GM08714 (cell line): ENCODE data around the gene KCNK13.

Source experiments
- H3K4me3 ChIP-seq: fragments of 200-500 bp; sonication (Bioruptor generic); 2 replicates; pipeline ENCODE4 v1.5.1; 2014; ENCODE audit warnings: mild to moderate bottlenecking, low read length, inconsistent platforms
- ZNF274 ChIP-seq: IDR thresholded peaks from 2 replicates; pipeline ENCODE4 v1.6.1; 2012; ENCODE audit warnings: mild to moderate bottlenecking, low read depth, low read length

The KCNK13 gene

DNA sequence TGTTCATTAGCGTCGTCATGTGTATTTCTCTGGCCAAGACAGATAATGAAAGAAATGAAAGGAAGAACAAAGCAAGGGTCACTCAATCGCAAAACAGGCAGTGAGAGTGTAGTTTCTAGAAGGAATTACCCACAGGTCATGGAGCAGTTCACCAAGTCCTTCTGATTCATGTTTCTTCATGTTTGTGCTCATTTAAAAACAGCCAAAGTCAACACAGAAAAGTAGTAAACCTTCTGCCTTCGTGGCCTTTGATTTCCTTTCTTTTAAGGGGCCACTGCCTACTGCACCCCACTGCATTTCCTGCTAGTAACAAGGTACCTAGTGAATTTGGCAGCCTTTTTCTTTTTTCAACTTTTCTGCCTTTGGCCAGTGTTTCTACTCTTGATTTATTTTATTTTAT is 75.1 kb downstream of the KCNK13 start:
- no peak overlapping the region for H3K4me3 ChIP-seq
- no peak for TF ChIP-seq ZNF274

DNA sequence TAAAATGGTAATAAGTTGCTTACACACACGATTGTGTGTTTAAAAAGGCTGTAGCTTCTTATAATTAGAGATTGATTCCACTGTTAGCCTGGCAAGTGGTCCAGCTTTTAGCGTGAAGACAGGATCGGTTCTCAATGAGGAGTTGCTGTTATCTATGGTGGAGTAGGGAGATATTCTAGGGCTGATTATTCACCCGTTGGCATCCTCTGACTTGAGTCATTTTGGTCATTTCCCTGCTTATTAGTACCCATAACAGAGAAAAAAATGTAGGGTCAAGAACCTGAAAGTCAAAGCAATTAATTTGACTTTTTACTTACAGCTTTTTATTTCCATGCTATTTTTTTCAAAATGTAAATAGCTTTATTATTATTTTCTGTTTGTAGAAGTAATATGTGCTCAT is 76.0 kb downstream of the KCNK13 start:
- TF ChIP-seq ZNF274: no peak
- H3K4me3 ChIP-seq: no peak overlapping the region

DNA sequence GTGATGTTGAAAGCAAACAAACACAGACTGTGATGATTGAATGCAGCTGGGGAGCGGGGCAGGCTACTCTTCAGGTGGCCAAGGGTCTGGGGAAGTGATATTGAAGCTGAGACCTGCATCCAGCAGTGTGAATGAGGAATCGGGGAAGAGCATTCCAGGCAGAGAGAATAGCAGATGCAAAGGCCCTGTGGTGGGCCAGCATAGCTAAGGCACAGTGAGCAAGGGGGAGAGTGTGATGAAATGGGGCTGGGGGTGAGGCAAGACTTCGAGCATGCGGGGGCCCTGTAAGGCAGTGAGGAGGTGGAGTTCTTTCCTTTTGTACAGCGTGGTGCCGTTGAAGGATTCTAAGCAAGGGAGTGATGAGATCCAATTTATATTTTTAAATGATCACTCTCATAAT is 77.4 kb downstream of the KCNK13 start:
- no peak overlapping the region for H3K4me3 ChIP-seq
- no peak for TF ChIP-seq ZNF274

DNA sequence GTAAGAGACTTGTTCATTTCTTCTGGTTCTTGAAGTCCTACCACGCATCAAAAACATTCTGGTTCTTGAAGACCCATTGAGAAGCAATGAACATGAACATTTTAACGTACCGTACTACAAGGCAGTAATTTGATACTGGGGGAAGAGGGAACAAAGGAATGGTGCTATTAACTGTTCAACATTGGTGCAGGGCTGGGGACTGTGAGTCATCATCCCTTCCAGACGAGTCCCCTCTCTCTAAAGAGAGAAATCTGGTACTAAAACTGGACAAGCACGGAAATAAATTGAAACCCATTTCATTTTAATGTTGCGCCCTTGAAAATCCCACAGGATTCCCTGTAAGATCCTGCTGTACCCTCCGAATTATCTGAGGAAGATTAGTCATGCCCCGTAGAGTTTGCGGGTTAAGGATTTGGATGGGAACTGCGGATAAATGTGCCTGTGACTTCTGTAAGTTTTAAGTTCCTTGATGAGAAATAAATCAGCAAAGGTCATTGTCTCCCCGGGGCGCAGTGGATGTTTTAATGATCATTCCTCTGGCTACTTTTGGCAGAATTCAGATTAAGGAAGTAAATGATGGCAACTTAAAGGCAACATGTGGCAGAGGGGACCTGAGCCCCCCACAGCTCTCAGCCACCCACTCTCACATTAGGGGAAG is 78.6 kb downstream of the KCNK13 start:
- TF ChIP-seq ZNF274: no peak
- H3K4me3 ChIP-seq: no peak overlapping the region

DNA sequence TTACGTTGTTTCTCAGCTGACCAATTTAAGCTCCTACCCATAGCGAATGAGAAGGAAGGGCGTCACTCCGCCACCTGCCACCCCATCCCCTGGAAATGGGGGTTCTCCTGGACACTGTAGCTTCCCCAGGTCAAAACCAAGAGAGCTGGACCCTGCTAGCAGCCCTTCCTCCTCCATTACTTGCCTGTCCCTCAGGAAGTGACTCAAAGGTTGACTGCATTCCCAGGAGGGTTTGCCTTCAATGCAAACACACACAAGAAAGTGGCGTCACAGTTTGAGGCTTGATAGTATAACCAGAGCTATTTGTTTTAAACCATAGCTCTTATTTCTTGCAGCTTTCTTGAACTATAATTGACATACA is 79.1 kb downstream of the KCNK13 start:
- no peak for TF ChIP-seq ZNF274
- H3K4me3 ChIP-seq: no peak overlapping the region

DNA sequence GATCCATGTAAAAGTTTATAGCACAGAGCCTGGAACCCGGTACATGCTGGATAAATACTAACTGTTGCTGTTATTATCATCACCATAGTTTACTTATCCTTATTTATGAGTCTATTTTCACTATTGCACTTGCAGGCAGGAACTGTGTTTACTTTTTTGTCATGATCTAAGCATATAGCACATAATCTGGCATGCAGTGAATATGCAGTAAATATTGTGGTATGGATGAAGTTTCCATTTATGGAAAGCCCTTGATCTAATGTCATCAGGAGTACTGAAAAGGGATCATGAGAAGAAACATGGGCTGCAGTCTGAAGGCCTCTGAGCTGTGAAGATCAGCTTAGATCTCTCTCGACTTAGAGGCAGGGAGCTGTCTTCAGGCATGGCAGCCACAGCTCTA is 91.6 kb downstream of the KCNK13 start:
- H3K4me3 ChIP-seq: no peak overlapping the region
- no peak for TF ChIP-seq ZNF274

DNA sequence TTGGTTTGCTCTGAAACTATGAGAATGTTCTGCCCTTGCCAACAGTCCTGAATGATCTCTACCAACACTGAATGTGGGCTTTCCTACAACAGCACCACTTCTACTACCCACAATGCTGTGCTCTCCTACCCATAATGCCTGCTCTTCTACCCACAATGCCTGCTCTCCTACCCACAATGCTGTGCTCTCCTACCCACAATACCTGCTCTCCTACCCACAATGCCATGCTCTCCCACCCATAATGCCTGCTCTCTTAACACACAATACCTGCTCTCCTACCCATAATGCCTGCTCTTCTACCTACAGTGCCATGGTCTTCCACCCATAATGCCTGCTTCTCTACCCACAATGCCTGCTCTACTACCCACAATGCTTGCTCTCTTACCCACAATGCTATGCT is 92.3 kb downstream of the KCNK13 start:
- H3K4me3 ChIP-seq: no peak overlapping the region
- no peak for TF ChIP-seq ZNF274

DNA sequence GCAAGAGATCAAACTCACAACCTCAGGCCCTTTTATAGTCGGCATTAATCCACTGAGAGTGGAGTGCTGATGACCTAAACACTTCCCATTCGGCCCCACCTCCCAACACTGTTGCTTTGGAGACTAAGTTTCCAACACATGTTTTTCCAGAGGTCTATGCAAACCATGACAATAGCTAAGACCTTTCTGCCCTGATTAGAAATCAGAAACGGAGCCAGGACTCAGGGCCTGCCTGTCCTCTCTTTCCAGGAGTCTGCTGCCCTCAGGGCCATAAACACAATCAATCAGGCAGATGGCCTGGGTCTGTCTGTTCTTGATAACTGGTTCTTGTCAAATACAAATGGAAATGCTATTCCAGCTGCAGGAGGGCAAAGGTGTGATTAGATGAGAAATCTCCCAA is 97.4 kb downstream of the KCNK13 start:
- no peak for TF ChIP-seq ZNF274
- no peak overlapping the region for H3K4me3 ChIP-seq

DNA sequence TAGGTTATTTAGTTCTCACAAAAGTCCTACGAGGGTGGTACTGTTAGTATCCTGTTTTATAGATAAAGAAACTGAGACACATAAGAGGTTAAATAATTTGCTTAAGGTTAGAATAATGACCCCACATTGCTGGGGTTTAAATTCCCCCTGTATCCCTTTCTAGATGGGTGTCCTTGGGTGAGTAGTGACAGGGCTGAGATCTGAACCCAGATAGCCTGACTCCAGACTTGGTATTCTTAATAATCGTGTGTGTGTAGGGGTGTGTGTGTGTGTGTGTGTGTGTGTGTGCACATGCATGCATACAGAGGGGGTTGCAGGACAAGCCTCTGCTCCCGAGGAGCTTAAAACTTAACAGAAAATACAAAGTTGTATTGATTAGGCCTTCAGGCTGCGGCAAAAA is 97.9 kb downstream of the KCNK13 start:
- no peak overlapping the region for H3K4me3 ChIP-seq
- no peak for TF ChIP-seq ZNF274

DNA sequence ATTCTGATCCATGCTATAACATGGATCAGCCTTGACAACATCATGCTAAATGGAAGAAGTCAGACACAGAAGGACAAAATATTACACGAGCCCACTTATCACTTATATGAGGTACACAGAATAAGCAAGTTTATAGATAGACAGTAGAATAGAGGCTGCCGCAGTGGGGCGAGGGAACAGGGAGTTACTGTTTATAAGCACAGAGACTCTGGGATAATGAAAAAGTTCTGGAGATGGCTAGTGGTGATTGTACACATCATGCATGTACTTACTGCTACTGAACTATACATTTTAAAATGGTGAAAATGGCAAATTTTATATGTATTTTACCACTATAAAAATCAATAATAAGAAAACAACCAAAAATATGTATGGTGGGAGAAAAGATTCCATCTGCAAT is 99.3 kb downstream of the KCNK13 start:
- H3K4me3 ChIP-seq: no peak overlapping the region
- no peak for TF ChIP-seq ZNF274

DNA sequence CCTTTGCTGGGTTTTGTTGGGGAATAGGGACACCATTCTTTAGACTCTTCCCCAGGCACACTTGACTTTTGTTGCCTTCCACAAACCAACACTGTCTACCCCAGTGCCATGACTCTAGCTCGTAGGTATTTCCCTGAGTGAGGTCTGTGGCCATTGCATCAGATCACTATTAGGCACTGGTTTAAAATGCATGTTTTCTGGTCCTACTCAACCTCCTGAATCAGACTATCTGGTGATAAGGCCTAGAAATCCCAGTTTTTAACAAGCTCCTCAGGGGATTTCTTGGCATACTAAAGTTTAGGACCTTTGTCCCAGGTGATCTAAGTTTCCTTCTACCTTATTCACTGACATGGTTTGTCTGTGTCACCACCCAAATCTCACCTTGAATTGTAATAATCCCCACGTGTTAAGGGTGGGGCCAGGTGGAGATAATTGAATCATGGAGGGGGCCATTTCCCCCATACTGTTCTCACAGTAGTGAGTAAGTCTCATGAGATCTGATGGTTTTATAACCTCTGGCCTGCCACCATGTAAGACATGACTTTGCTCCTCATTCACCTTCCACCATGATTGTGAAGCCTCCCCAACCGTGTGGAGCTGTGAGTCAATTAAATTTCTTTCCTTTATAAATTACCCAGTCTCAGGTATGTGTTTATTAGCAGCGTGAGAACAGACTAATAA is 106.8 kb downstream of the KCNK13 start:
- no peak overlapping the region for H3K4me3 ChIP-seq
- TF ChIP-seq ZNF274: no peak

DNA sequence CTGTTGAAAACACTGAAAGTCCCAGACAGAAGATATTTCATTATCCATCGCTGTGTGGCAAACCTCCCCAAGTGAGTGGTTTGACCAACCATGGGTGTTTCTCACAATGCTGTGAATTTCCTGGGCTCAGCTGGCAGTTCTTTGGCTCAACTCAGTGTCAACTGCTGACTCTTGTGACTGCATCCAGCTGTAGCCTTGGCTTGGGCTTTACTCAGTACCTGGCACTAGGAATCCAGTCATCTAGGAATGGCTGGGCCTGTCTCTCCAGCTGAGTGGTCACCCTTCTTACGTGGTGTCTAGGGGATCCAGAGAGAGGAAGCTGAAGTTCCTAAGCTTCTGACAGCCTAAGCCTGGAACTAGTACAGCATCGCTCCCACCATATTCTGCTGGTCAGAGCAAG is 113.8 kb downstream of the KCNK13 start:
- H3K4me3 ChIP-seq: no peak overlapping the region
- TF ChIP-seq ZNF274: no peak

DNA sequence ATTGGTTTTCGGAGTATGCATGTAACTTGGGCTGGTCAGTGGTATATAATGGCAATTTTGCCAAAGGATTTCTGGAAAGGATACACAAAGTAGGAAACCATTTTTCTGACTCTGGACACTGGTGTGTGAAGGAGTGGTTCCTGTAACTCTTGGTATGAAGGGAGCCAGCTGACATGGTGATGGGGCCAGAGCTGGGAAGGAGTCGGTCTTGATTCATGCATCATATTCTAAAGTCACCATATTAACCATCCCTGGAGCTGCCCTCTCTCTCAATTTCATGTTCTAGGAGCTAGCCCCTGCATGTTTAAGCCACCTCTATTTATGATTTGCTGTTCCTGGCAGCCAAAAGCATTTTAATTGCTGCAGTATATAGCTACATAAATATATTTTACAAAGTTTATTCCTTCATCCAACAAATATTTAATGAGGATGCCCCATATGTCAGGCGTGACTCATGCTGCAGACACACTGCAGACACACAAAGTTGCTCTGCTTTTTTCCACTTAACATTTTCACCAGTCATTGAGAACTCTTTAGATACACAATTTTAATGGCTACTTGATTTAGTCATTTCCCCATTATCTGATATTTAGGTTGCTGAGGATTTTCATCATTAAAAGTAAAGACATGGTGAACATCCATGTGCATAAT is 115.9 kb downstream of the KCNK13 start:
- no peak for TF ChIP-seq ZNF274

DNA sequence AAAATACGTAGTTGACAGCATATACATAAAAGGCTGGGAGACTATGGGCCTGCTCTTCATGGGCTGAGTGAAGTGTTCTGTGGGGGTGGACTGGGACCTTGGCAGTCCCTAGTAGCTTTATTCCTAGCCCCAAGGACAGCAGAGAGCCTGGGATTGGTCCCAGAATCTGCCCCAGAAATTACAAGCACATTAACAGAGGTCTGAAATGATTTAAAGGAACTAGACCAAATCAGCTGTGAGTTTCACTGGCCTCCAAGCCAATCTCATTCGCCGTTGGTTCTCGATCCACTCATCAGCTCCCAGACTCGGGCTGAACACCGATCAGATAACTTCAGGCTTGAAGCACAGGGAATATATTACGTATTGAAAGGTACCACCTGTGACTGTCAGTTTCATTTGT is 117.6 kb downstream of the KCNK13 start:
- no peak overlapping the region for H3K4me3 ChIP-seq
- no peak for TF ChIP-seq ZNF274

More for the DNA sequence above, 115.9 kb downstream of the KCNK13 start:
- no peak overlapping the region for H3K4me3 ChIP-seq
